HG03521 (cell line): Measurements from ENCODE around the gene HHIPL1.
"Not testable (repeated sequence)": the region's sequence is repeated elsewhere in the genome, so short reads cannot be mapped to it uniquely, and the experiment has no call there.

Source experiments
- ATAC-seq: cut with Tn5 transposase; IDR thresholded peaks from one replicate; pipeline ENCODE4 v1.9.1; 2021; ENCODE audit warnings: mild to moderate bottlenecking, moderate library complexity; ENCODE audit not compliant: unreplicated experiment

Gene HHIPL1

DNA sequence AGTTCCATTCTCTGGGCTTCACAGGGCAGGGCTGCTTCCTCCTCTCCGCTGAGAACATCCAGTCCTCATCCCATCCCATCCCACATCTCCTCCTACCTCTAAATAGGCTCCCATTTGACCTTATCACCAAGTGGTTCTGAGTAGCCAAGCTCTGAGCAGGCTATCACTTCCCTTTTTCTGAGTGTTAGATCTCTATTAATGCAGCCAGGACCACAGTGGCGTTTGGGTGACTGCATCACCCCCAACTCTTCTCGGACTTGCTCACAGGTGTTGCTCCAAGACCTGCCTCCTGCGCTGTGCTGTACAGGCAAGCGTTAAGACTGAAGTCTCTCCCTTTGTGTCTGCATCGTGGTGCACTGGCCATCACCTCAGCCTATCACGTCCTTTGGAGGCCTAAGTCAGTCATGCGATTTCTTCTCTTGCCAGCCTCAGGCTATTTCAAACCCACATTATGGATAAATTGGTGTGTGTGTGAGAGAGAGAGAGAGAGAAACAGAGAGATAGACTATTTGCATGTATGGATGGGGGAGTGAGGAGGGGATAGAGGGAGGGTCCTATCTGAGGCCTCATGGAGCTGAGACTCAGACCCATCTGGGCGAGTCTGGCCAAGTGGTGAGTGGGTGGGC lies 12.4 kb upstream of the HHIPL1 start:
- no peak for ATAC-seq

DNA sequence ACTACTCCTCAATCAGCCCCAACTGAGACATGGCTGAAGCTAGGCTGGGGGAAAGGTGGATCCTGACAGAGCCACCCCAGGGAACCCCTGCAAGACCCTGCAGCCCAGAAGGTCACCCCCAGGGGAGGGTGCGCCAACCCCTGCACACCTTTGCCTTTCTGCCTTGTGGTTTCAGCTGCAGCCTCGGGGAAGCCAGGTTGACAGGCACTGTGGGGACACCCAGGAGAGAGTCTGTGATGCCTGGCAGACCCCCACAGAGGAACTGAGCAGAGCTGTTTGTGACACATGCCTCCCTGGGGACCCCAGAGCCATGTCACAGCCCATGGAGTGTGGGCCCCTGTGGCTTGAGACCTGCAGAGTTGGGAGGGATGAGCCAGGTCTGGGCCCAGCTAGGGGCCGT lies 11.8 kb upstream of the HHIPL1 start:
- no peak for ATAC-seq

DNA sequence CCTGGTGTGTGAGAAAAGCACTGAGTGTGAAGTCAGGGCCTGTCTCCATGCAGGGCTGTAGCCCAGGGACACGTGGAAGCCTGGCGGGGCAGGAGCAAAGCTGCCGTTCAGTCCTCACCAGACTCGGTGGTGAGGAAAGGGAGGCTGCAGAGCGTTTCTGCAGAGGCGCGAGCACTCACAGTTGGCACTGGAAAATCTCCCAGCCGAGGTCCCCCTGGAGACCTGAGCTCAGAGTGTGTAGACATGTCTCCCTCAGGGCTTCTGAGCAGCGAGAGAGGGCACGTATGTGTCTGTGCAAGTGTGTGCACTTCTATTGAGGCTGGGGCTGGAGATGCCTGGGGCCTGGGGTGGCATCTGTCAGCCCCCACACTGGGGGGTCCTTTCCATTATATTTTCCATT lies 11.0 kb upstream of the HHIPL1 start:
- ATAC-seq: no peak

DNA sequence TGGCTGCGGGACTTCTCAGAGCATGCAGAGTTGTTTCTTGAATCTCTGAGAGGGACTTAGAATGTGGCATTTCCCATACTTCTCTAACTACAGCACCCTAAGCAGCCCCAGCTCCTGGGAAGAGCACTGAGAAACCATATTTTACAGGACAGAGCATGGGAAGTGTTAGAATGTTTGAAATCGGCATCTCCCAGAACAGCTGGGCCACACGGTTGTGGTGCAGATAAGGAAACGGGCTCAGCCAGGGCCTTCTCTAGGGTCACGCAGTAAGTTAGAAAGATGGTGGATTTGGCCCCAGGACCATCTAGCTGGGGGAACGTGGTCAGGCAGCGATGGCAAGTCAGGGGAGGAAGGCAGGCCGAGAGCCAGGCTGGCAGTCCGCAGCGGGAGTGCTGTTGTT lies 10.5 kb upstream of the HHIPL1 start:
- ATAC-seq: no peak

DNA sequence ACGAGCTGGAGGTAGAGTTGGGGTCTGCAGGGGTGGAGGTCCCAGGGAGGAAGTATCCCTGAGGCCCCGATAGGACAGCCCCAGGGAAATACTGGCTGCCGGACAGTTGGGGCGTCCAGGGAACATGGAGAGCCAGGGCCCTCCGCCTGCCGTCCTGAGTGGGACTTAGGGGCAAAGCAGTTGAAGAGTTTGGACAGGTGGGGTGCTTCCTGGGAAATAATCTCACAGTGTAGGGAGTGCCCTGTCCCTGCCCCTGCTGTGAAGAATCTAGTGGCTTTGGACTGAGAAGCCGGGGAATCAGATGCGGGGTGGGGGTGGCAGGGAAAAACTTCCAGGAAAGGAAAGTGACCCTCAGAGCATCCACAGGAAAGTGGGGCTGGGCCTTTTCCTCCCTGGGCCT lies 9.8 kb upstream of the HHIPL1 start:
- ATAC-seq: no peak

DNA sequence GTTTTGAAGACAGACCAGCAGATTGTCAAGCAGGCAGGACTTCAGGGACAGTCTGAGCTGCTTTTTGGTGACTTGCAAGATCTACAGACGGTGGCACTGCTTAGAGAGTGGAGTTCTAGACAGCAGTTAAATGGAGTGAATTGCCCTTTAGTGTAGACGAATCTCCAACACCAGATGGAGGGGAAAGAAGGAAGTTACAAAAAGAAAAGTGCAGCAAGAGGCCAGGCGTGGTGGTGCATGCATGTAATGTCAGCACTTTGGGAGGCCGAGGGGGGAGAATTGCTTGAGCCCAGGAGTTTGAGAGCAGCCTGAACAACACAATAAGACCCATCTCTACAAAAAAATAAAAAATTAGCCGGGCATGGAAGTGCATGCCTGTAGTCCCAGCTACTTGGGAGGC lies 8.4 kb upstream of the HHIPL1 start:
- no peak for ATAC-seq

DNA sequence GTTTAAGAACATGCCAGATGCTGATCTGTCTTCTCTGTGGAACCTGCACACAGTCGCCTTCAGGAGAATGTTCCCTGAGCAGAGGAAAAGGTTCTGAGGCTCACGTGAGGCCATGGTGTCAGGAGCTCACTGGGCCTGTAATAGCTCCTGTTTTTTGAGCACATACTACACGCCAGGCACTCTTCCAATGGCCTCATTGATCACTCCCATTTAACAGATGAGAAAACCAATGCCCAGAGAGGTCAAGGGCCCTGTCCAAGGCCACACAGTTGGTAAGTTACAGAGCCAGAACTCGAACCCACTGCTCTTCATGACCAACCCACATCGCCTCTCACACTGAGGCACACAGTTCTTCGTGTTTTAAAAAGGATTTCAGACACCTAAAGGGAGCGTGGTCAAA lies 7.3 kb upstream of the HHIPL1 start:
- ATAC-seq: no peak

DNA sequence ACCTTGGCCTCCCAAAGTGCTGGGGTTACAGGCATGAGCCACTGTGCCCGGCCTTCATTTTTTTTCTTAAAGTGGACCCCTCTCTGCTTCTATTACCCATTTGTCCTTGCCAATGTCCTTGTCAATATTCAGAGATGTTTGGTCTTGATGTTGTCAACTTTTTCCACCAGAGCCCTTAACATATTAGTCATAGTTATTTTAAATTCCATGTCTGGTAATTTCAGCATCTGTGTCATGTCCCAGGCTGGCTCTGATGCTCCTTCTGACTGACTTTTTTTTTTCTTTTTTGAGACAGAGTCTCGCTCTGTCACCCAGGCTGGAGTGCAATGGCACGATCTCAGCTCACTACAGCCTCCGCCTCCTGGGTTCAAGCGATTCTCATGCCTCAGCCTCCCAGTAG lies 2.2 kb upstream of the HHIPL1 start:
- not testable (repeated sequence) for ATAC-seq

DNA sequence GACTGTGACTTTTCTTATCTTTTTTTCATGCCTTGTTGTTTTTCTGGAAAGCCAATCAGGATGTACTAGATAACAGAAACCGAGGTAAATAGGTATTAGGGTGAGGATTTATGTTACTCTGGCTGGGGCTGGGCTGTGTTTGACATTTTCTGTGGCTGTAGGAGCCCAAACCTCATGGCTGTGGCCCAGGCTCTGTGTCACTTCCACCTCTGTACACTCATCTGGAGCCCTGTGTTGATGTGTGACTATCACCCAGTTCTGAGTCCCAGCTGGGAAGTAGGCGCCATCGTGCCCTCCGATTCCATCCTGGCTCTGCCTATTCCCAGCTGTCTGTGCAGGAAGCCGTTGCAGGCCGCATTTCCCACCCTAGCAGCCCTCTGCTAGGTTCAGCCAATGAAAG lies 1.6 kb upstream of the HHIPL1 start:
- no peak for ATAC-seq

DNA sequence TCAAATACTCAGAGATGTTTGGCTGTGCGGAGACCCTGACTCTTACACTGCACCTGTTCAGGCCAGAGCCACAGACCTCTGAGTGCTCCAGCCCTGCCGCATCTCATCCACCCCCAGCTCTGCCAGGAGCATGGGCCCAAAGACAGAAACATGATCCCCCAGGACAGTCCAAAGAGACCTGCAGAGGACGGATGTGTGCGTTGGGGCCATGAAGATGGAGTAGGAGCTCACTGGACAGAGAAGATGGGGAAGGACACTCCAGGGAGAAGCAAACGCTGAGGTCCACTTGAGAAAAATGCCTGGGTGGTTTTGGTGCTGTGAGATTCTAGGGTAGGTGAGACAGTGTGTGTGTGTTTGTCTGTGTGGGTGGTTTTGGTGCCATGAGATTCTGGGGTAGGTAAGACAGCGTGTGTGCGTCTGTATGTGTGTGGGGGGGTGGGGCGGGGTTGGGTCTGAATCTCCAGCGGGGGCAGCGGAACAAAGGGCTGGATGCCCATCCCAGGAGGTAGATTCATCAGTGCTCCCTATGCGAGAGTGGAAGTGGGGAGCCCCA lies 818 bp upstream of the HHIPL1 start:
- no peak for ATAC-seq

DNA sequence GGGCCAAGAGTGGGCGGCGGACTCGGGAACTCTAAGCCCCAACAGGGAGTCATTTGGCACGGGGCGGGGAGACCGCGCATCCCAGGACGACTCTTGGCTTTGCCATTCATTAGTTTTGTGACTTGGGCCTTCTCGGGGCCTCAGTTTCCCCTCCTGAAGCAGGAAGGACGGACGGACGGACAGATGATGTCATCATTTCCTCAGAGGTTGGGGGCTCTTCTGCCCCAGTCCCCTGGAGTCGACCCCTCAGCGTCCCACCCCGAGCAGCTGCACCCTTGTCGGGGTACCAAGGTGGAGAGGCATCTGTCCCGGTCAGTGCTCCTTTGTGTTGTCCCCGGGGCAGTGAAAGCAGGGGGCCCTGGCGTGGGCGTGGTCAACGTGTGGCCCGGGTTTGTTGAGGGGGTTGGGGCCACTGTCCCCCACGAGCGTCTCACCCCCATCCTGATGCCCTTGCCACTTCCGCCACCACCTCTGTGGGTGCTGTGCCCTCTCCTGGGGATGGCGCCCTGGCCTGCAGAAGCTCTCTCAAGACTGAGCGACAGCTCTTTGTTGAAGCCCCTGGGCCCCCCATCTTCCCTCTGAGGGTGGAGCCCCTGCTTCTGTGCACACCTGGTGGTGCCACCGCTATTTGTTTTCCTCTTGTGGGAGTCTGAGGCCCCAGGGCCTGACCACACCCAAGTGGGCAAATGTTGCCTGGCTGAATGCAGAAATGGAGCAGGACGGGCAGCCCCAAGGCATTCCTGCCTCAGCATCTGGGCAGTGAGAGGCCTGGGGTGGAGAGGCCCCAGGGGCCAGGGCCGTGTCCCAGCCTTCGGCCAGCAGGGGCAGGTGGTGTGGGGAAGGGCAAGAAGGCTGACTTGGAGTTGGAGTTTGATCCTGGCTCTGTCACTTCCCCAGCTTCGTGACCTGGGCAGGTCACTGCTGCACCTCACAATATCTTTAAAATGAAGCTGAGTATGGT lies 896 bp downstream of the HHIPL1 start:
- ATAC-seq: no peak

DNA sequence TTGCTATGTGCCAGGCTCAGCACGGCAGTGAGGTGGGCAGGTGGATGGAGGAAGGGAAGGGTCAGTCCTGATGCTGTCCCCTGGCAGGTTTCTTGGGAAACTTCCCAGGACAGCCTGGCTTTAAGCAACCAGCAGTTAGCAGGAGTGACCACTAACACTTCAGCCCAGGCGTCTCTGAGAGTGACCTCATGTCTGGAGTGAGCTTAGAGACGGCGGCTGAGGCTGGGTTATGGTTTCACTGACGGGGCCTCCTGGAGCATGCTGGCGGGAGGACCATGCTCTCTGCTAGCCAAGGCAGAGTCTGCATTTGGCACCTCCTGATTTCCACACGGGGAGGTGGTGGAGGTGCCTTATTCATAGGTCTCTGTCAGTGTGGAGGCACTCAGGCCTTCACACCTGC lies 2.5 kb downstream of the HHIPL1 start:
- ATAC-seq: no peak

DNA sequence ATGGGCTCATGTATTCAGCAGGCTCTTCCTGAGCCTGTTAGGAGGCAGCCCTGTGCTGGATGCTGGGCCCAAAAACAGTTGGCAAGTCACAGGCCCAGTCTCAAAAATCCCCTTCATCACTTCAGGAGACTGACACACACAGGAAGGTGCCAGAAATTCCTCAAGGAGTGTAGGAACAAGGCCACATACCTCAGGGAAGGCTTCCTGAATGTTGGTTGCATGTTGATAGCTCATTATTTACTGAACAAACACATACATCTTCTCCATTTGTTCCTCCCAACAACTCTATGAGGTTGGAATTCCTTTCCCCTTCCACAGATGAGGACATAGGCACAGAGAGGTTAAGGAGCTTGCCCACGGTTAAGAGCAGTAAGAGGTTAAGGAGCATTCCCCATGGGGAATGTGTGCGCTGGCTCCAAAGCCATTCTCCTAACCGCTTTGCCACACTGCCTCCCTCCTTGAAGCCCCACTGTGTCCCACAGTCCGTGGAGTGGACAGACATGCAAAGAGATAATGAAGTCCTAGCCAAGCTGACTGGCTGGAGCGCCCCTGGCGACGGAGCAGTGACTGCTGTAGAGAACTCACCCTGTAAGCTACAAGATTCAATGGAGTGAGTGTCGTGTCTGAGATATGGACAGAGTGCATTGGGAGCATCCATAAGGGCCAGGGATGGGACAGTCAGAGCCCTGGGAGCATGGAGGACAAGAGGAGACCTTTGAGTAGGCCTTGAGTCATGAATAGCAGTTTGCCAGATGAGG lies 3.3 kb downstream of the HHIPL1 start:
- no peak for ATAC-seq

DNA sequence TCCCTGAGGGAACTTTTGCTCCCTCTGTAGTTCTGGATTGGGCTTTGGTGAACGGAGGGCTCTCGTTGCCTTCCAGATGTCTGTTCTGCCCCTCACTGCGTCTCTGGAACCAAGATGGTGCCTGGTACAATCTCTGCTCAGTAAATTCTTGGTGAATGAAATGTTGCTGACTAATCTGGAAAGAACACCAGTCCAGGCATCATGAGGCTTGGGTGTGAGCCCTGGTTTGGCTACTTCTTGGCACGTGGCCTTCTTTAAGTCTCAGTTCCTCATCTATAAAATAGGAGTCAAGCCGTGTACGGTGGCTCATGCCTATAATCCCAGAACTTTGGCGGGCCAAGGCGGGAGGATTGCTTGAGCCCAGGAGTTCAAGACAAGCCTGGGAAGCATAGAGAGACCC lies 4.3 kb downstream of the HHIPL1 start:
- ATAC-seq: no peak

DNA sequence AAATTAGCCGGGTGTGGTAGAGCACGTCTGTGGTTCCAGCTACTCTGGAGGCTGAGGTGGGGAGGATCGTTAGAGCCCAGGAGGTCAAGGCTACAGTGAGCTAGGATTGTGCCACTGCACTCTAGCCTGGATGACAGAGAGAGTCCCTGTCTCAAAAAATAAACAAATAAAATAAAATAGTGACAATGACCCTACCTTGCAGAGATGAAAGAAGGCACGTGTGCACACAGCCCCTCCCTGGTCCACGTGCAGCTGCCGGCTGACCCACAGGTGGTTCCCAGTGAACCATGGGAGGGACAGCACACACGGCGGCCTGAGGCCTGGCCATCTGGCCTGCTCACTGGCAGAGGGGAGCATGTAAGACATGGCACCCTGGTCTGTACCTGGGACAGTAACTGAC lies 4.7 kb downstream of the HHIPL1 start:
- no peak for ATAC-seq

DNA sequence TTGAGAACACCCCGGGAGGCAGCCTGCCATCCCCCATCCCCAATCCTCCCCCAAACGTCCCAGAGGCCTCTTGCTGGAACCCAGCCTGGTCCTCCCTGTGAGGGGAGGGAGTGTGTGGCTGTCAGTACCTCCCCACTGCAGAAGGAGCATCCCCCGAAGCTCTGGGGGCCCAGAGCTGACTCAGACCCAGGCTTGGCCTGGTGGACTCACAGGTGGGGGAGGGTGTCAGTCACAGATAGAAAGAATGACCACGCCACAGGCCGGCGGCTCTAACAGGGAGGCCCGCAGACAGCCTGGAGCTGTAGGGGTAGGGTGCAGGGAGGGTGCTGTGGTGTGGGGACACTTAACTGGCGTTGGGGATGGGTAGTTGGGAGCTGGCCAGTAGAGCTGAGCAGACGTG lies 5.3 kb downstream of the HHIPL1 start:
- ATAC-seq: no peak

DNA sequence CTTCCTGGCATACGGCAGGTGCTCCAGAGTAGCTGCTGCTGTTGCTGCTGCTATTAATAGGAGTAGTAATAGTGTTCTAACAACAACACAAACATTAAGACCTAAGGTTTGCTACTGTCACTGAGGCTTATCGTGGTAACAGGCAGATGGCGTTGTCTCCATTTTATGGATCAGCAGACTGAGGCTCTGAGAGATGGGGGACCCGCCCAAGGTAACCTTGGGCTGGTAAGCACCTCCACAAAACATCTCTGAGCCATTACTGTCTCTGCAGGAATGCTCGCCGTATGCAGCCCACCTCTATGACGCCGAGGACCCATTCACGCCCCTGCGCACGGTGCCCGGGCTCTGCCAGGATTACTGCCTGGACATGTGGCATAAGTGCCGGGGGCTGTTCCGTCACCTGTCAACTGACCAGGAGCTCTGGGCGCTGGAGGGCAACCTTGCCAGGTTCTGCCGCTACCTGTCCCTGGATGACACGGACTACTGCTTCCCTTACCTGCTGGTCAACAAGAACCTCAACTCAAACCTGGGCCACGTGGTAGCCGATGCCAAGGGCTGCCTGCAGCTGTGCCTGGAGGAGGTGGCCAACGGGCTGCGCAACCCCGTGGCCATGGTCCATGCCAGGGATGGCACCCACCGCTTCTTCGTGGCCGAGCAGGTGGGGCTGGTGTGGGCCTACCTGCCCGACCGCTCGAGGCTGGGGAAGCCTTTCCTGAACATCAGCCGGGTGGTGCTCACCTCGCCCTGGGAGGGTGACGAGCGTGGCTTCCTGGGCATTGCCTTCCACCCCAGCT lies 7.2 kb downstream of the HHIPL1 start:
- no peak for ATAC-seq

DNA sequence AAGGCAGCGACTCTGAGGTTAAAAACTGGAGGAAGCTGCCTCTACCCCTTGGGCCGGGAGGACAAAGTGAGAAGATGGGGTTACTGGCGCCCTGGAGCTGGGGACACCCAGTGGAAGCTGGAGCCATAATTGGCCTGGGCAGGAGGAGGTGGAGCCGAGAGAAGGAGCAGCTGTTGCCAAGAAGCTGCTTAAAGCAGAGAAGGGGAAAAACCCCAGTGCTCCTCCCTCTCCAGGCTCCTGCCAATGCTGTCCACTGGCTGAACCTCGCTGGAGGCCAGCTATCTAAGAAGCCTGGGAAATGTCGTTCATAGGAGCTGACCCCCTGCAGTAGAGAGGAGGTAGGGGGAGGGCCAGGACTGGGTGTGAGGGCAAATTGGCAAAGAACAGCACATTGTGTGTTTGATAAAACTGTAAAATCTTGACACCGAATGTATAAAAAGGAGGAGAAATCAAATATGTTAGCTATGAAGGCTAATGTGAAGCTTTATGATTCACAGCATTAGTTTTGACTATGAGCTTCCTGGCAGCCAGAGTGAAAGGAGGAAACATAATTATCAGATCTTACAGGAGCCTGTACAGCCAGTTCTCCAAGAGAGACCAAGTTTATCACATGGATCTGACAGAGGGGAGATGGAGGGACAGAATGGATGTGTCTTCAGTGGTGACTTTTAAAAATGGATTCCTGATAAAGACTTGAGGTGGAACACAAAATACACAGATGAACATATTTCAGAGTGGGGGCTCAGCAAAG lies 9.5 kb downstream of the HHIPL1 start:
- no peak for ATAC-seq

DNA sequence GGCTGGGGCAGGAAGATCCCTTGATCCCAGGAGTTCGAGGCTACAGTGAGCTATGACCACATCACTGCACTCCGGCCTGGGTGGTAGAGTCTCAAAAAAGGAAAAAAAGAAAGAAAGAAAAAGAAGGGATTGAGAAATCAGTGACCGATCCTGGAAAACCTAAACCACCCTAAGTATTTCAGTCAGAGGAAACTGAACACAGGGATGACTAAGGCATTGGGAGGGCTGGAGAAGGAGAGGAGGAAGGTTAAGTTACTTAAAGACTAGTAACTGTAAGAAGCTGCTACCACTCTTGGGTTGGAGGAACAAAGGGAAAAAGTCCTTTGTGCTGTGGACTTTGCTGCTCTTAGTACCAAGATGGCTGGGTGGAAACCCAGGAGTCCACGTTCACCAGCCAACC lies 10.6 kb downstream of the HHIPL1 start:
- ATAC-seq: no peak

DNA sequence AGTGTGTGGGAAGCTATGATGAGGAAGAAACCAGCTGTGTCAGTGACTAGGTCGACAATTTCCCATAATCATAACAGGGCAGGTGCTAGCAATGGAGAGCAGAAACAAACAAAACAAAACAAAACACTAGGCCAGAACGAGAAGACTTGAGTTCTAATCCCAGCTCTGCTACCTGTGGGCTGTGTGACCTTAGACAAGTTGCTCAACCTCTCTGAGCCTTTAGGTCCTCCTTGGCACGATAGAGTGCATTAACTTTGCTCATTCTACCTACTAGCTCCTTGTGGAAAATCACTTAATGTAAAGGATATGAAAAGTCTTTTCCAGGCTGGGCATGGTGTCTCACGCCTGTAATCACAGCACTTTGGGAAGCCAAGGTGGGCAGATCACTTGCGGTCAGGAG lies 11.2 kb downstream of the HHIPL1 start:
- no peak for ATAC-seq
